Peyer's patch (tissue), 4 donors: Measurements from ENCODE around the gene FNIP2.

ENCODE experiments used
- POLR2A ChIP-seq, 2 donors: fragments of 450-650 bp; IDR thresholded peaks; one replicate each; pipeline ENCODE4 v1.5.1; 2017; ENCODE audit warnings: antibody characterized with exemption in 2 of 2, mild to moderate bottlenecking in 2 of 2, moderate library complexity in 2 of 2
- TF ChIP-seq, protein P1 (sequence below), 6 experiments: fragments of 450-650 bp in 4 of 6; fragments of 200-600 bp in 2 of 6; sonication (generic) in 1 of 6; IDR thresholded peaks; one replicate each; pipeline ENCODE4 v1.5.1; 2017 to 2019; ENCODE audit warnings: antibody characterized with exemption in 6 of 6, mild to moderate bottlenecking in 3 of 6, moderate library complexity in 1 of 6

DNA sequence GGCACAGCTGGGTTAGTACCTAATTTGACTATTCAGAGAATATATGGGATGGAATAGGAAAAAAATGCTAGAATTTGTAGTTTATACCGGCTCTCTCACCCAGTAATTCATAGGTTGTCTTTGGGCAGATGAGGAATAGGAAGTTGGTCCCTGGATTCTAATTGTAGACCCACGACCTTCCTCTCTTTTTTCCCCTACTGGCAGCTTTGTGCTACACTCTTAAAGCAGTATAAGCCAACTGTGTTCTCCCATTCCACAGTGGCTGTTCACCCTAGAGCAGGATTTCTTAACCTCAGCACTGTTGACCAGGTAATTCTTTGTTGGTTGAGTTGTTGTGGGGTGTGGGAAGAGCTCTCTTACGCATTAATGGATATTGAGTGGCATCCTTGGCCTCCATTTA lies 92.9 kb downstream of the FNIP2 start:
- TF ChIP-seq, protein P1, sequence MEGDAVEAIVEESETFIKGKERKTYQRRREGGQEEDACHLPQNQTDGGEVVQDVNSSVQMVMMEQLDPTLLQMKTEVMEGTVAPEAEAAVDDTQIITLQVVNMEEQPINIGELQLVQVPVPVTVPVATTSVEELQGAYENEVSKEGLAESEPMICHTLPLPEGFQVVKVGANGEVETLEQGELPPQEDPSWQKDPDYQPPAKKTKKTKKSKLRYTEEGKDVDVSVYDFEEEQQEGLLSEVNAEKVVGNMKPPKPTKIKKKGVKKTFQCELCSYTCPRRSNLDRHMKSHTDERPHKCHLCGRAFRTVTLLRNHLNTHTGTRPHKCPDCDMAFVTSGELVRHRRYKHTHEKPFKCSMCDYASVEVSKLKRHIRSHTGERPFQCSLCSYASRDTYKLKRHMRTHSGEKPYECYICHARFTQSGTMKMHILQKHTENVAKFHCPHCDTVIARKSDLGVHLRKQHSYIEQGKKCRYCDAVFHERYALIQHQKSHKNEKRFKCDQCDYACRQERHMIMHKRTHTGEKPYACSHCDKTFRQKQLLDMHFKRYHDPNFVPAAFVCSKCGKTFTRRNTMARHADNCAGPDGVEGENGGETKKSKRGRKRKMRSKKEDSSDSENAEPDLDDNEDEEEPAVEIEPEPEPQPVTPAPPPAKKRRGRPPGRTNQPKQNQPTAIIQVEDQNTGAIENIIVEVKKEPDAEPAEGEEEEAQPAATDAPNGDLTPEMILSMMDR (IDR thresholded peaks at IDR 0.05) = no peak
- TF ChIP-seq POLR2A (IDR thresholded peaks at IDR 0.05) = no peak
